ENCODE results near the gene AMOT. TPM values are rescaled to one million over a fixed set of nuclear protein-coding genes. Genes with fewer than 3 reads are reported as not detected.
"Not testable (repeated sequence)": the region's sequence is repeated elsewhere in the genome, so short reads cannot be mapped to it uniquely, and the experiment has no call there.

The AMOT gene
- total RNA-seq, 4 donors from 2014 or later: 4.8 to 20.4 (median 11.8) TPM

- H3K27me3 ChIP-seq: no peaks in the 10 kb centered on the region
- H3K27ac ChIP-seq: no peak overlapping the region
- WGBS: 72% methylated on average over 2 of the region's 2 CpGs
These were observed 23.2 kb upstream of the AMOT start for GRCh38 chrX:112863850-112864249.

GRCh38 chrX:112857478-112857878 lies 16.8 kb upstream of the AMOT start:
- DNase-seq (ENCODE audit: low spot score in 2 of 2): no peak
- Histone ChIP-seq H3K27ac (no peak overlapping the region), H3K27me3 (no peaks in the 10 kb centered on the region), H3K9me3 (no peaks in the 10 kb centered on the region), H3K4me3 (no peak overlapping the region), H3K4me1 (no peaks in the 10 kb centered on the region), H3K36me3 (no peaks in the 10 kb centered on the region)
- 83% methylated on average over 5 of the region's 5 CpGs for WGBS
- no peak for TF ChIP-seq POLR2A (IDR thresholded peaks at IDR 0.05)
- no peak for TF ChIP-seq EP300 (IDR thresholded peaks at IDR 0.05)
- TF ChIP-seq CTCF (IDR thresholded peaks at IDR 0.05): no peak
- no peak for TF ChIP-seq POLR2AphosphoS5 (IDR thresholded peaks at IDR 0.05)

More at GRCh38 chrX:112863850-112864249, 23.2 kb upstream of the AMOT start:
- Histone ChIP-seq H3K36me3 (no peaks in the 10 kb centered on the region), H3K4me1 (no peaks in the 10 kb centered on the region), H3K4me3 (no peak overlapping the region), H3K9me3 (no peaks in the 10 kb centered on the region)
- no peak for DNase-seq (ENCODE audit: low spot score in 2 of 2)
- TF ChIP-seq POLR2AphosphoS5 (IDR thresholded peaks at IDR 0.05) (no peak), EP300 (IDR thresholded peaks at IDR 0.05) (no peak), POLR2A (IDR thresholded peaks at IDR 0.05) (no peak), CTCF (IDR thresholded peaks at IDR 0.05) (no peak)

GRCh38 chrX:112854901-112855300 lies 14.3 kb upstream of the AMOT start:
- H3K27ac ChIP-seq; DNase-seq (ENCODE audit: low spot score in 2 of 2); H3K4me3 ChIP-seq; H3K27me3 ChIP-seq; H3K9me3 ChIP-seq; H3K36me3 ChIP-seq; H3K4me1 ChIP-seq: not testable (repeated sequence)
- no CpG with 5 or more reads among the region's 26 CpGs for WGBS

DNA sequence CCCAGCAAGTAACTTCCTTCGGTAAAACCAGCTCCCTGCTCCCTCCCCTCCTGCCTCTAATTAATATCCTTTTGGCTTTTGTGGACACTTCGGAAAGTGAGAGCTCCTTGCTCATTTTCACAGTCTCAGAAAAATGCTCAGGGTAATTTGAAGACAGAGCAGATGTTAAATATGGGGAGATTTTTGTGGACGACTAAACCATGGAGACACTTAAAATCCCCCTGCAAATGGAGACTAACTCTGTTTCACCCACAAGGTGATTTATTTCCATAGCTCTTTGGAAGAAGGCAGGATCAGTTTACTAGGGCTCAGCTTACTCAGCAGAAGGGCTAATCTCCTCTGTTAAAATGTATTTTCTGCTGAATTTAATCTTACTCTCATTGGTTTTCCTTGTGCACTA lies 12.2 kb upstream of the AMOT start:
- Histone ChIP-seq H3K4me3 (no peak overlapping the region), H3K27me3 (no peaks in the 10 kb centered on the region), H3K36me3 (no peaks in the 10 kb centered on the region), H3K9me3 (no peaks in the 10 kb centered on the region), H3K4me1 (peaks cover 4% of the 10 kb centered on the region), H3K27ac (no peak overlapping the region)
- no peak for DNase-seq (ENCODE audit: low spot score in 2 of 2)
- 64% methylated on average over 3 of the region's 3 CpGs for WGBS
- TF ChIP-seq POLR2A (IDR thresholded peaks at IDR 0.05): no peak

- H3K4me3 ChIP-seq: no peak overlapping the region
- TF ChIP-seq CTCF (IDR thresholded peaks at IDR 0.05): no peak
- no peak for TF ChIP-seq POLR2A (IDR thresholded peaks at IDR 0.05)
- no peak for TF ChIP-seq POLR2AphosphoS5 (IDR thresholded peaks at IDR 0.05)
- no peak for TF ChIP-seq EP300 (IDR thresholded peaks at IDR 0.05)
- WGBS: 33% methylated on average over 4 of the region's 4 CpGs
- peaks cover 4% of the 10 kb centered on the region for H3K4me1 ChIP-seq
- H3K27me3 ChIP-seq: no peaks in the 10 kb centered on the region
- no peaks in the 10 kb centered on the region for H3K36me3 ChIP-seq
- no peak for DNase-seq (ENCODE audit: low spot score in 2 of 2)
- H3K27ac ChIP-seq: no peak overlapping the region
- H3K9me3 ChIP-seq: no peaks in the 10 kb centered on the region
These were observed 11.2 kb upstream of the AMOT start for GRCh38 chrX:112851806-112852205.

- Histone ChIP-seq H3K9me3 (no peaks in the 10 kb centered on the region), H3K27me3 (no peaks in the 10 kb centered on the region), H3K36me3 (no peaks in the 10 kb centered on the region), H3K27ac (no peak overlapping the region), H3K4me1 (peaks cover 4% of the 10 kb centered on the region), H3K4me3 (no peak overlapping the region)
- no peak for DNase-seq (ENCODE audit: low spot score in 2 of 2)
- 54% methylated on average over 2 of the region's 2 CpGs for WGBS
- TF ChIP-seq CTCF (IDR thresholded peaks at IDR 0.05): no peak
- TF ChIP-seq POLR2A (IDR thresholded peaks at IDR 0.05): no peak
- no peak for TF ChIP-seq POLR2AphosphoS5 (IDR thresholded peaks at IDR 0.05)
- no peak for TF ChIP-seq EP300 (IDR thresholded peaks at IDR 0.05)
These were observed 10.6 kb upstream of the AMOT start for GRCh38 chrX:112851161-112851779.

All from suprapubic skin (tissue), 4 donors.